ENCODE results near the gene MED13. TPM values are rescaled to one million over a fixed set of nuclear protein-coding genes. Genes with fewer than 3 reads are reported as not detected.

Gene MED13
- total and polyA plus RNA-seq, 9 donors, result 15.9 to 40.6 (median 27.1) TPM

DNA sequence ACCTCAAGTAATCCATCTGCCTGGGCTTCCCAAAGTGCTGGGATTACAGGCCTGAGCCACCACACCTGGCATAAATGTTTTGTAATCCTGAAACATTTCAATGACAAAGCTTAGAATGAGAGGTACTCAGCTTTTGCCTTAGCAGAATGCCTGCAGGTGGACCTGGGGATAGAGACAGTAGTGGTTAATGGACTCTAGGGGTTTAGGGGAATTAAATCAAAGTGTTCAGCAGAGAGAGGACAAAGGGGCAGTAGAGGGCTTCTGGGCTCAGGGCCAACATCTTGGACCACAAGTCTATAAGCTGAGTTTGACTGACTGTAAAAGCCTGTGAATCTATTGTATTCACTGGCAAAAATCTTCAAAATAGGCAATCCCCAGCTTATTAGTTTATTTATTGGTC lies 36.0 kb upstream of the MED13 start:
- DNase-seq, result no peak
- Histone ChIP-seq H3K9me3 (replicated peaks; ENCODE audit: control insufficient read depth, low read depth, low read length) (no peaks in the 10 kb centered on the region), H3K4me3 (ENCODE audit: low read length) (no peak overlapping the region), H3K27ac (ENCODE audit: low read length) (no peak overlapping the region), H3K27me3 (ENCODE audit: control insufficient read depth, insufficient read depth, low read length) (no peaks in the 10 kb centered on the region), H3K36me3 (ENCODE audit: control insufficient read depth, insufficient read depth, low read length) (no peaks in the 10 kb centered on the region), H3K4me1 (ENCODE audit: control insufficient read depth, insufficient read depth, low read length) (no peaks in the 10 kb centered on the region)

DNA sequence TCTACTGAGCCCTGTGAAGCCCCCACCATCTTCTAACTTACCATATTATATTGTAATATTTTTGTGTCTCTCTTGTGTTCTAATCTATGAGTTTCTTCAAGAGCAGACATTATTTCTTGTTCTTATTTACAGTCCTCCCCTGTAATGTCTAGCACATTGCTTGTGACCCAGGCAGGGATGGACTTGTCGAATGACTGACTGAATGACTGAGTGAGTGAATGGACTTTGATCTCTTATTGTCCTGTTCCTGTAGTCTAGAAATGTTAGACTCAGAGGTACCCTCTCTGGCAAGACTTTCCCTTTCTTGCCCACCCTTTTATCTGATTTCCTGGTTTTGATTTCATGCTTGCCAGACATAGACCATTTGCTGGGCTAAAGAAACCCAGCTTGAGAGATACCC lies 35.0 kb upstream of the MED13 start:
- WGBS (ENCODE audit: insufficient coverage), result no CpG with 5 or more reads among the region's 1 CpG
- no peak overlapping the region for H3K4me3 ChIP-seq (ENCODE audit: low read length)
- no peaks in the 10 kb centered on the region for H3K9me3 ChIP-seq (replicated peaks; ENCODE audit: control insufficient read depth, low read depth, low read length)
- no peak for DNase-seq
- H3K27ac ChIP-seq (ENCODE audit: low read length), result no peak overlapping the region
- H3K36me3 ChIP-seq (ENCODE audit: control insufficient read depth, insufficient read depth, low read length), result no peaks in the 10 kb centered on the region
- H3K4me1 ChIP-seq (ENCODE audit: control insufficient read depth, insufficient read depth, low read length), result no peaks in the 10 kb centered on the region
- no peaks in the 10 kb centered on the region for H3K27me3 ChIP-seq (ENCODE audit: control insufficient read depth, insufficient read depth, low read length)

DNA sequence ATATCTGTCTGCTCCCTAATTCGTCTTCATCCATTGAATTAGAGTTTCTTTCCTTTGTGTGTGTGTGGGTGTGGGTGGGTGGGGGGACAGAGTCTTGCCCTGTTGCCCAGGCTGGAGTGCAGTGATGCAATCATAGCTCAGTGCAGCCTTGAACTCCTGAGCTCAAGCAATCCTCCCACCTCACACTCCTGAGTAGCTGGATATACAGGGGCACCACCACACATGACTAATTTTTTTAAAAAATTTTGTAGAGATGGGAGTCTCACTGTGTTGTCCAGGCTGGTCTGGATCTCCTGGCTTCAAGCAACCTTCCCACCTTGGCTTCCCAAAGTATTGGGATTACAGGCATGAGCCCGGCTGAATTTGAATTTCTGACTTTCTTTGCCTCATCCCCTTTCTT lies 34.5 kb upstream of the MED13 start:
- 80% methylated on average over 1 of the region's 2 CpGs for WGBS (ENCODE audit: insufficient coverage)
- Histone ChIP-seq H3K9me3 (replicated peaks; ENCODE audit: control insufficient read depth, low read depth, low read length) (no peaks in the 10 kb centered on the region), H3K27me3 (ENCODE audit: control insufficient read depth, insufficient read depth, low read length) (no peaks in the 10 kb centered on the region), H3K4me3 (ENCODE audit: low read length) (no peak overlapping the region), H3K36me3 (ENCODE audit: control insufficient read depth, insufficient read depth, low read length) (no peaks in the 10 kb centered on the region), H3K27ac (ENCODE audit: low read length) (no peak overlapping the region), H3K4me1 (ENCODE audit: control insufficient read depth, insufficient read depth, low read length) (no peaks in the 10 kb centered on the region)
- no peak for DNase-seq

DNA sequence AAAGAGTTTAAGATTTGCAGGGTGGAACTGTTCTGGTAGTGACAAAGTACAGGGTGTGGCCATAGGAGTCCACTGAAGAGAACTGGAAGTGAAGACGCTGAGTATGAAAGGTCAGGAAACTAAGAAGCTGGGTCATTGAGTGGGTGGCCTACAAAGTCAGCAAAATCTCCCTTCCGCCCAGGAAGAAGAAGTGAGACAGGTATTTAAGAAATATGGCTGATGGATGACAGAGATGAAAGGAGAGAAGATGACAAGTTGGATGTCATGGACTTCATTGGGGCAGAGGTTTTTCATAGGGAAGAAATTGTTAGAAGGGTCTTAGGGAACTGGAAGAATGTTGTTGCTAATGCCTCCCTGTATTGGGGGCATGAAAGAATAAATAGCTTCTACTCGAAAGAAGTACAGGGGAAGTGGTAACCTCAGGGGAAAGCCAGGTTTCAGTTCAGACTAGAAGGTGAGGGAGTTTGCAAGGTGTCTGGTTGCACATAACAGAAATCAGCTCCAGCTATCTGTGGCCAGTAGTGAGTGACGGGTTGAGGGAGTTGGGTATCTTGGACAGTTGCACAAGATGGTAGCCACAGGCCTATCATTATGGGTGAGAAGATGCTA lies 33.6 kb upstream of the MED13 start:
- Histone ChIP-seq H3K36me3 (ENCODE audit: control insufficient read depth, insufficient read depth, low read length) (no peaks in the 10 kb centered on the region), H3K27me3 (ENCODE audit: control insufficient read depth, insufficient read depth, low read length) (no peaks in the 10 kb centered on the region), H3K27ac (ENCODE audit: low read length) (no peak overlapping the region), H3K4me1 (ENCODE audit: control insufficient read depth, insufficient read depth, low read length) (no peaks in the 10 kb centered on the region), H3K9me3 (replicated peaks; ENCODE audit: control insufficient read depth, low read depth, low read length) (no peaks in the 10 kb centered on the region), H3K4me3 (ENCODE audit: low read length) (no peak overlapping the region)
- no peak for DNase-seq
- WGBS (ENCODE audit: insufficient coverage), result 75% methylated on average over 4 of the region's 4 CpGs

DNA sequence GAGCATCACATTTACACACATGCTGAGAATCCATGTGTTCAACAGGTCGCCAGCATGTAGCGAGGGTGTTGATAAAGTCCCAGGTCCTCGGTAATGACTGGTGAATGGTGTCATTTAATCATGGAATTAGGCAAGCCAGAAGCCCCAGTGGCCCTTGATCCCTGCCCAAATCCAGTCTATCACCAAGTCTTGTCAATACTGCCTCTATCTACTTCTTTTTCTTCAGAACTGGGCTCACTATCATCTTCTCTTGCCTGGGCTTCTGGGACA lies 31.3 kb upstream of the MED13 start:
- Histone ChIP-seq H3K27ac (ENCODE audit: low read length) (no peak overlapping the region), H3K36me3 (ENCODE audit: control insufficient read depth, insufficient read depth, low read length) (no peaks in the 10 kb centered on the region), H3K4me1 (ENCODE audit: control insufficient read depth, insufficient read depth, low read length) (no peaks in the 10 kb centered on the region), H3K27me3 (ENCODE audit: control insufficient read depth, insufficient read depth, low read length) (no peaks in the 10 kb centered on the region), H3K4me3 (ENCODE audit: low read length) (no peak overlapping the region), H3K9me3 (replicated peaks; ENCODE audit: control insufficient read depth, low read depth, low read length) (no peaks in the 10 kb centered on the region)
- 100% methylated on average over 2 of the region's 3 CpGs for WGBS (ENCODE audit: insufficient coverage)
- DNase-seq, result no peak

DNA sequence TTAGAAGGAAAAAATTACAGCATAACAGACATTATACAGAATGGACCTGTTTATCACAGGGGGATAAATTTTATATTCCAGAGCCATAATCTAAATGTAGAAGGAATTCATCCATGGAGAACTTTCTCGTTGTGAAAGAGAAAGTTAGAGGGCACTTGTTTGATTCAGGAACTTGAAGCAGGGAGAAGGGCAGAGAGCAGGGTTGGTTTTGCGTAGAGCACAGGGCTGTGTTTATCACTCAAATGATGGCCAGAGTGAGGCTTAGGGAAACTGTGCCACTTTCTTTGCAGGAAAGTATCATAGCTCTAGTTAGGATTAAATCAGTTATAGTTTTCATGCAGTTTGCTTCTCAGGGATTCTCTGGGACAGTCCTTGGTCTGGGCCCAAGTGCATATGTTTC lies 29.1 kb upstream of the MED13 start:
- Histone ChIP-seq H3K27ac (ENCODE audit: low read length) (no peak overlapping the region), H3K36me3 (ENCODE audit: control insufficient read depth, insufficient read depth, low read length) (no peaks in the 10 kb centered on the region), H3K4me3 (ENCODE audit: low read length) (no peak overlapping the region), H3K9me3 (replicated peaks; ENCODE audit: control insufficient read depth, low read depth, low read length) (no peaks in the 10 kb centered on the region), H3K27me3 (ENCODE audit: control insufficient read depth, insufficient read depth, low read length) (no peaks in the 10 kb centered on the region), H3K4me1 (ENCODE audit: control insufficient read depth, insufficient read depth, low read length) (no peaks in the 10 kb centered on the region)
- no peak for DNase-seq
- WGBS (ENCODE audit: insufficient coverage), result 80% methylated on average over 2 of the region's 2 CpGs

DNA sequence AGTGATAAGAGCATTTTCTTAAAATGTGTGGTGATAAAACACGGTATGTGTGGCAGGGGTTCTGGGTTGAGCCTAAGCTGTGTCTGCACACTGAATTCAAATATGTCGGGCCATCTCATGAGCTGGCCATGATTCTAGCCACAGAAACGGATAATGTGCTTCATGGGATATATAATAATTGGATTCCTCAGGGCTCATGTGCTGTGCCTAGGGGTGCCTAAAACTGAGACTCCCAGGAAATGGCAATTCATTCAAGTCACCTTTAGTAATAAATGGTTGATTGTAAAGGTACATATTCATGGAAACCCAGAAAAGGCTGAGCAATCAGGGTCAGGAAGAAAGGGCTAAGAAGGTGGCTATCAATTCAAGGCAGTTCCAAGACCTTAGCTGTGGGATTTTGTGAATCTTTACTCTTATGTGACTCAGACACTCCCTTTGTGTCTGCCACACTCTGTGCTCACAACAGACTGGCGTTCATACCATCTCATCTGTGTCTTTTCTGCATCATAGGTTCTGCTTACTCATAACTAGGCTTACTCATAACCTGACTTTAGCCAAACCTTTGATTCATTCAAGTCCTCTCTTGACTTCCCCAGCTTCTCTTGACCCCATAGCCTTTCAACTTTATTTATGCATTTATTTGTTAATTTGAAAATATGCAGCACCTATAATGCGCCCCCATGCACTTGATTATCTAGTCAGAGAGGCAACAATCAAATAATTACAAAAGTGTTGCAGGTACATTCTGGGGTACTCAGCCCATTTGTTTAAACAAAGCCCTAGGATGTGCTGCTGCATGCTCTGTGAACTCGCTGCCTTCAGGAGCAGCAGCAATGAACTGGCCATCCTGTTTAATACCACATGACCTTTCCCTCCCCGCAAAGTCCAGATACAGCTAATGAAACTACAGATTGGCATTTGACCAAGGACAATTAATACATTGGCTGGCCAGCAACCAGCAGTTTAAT lies 28.4 kb upstream of the MED13 start:
- WGBS (ENCODE audit: insufficient coverage), result 84% methylated on average over 4 of the region's 7 CpGs
- Histone ChIP-seq H3K9me3 (replicated peaks; ENCODE audit: control insufficient read depth, low read depth, low read length) (no peaks in the 10 kb centered on the region), H3K27me3 (ENCODE audit: control insufficient read depth, insufficient read depth, low read length) (no peaks in the 10 kb centered on the region), H3K4me1 (ENCODE audit: control insufficient read depth, insufficient read depth, low read length) (no peaks in the 10 kb centered on the region), H3K27ac (ENCODE audit: low read length) (no peak overlapping the region), H3K4me3 (ENCODE audit: low read length) (no peak overlapping the region), H3K36me3 (ENCODE audit: control insufficient read depth, insufficient read depth, low read length) (no peaks in the 10 kb centered on the region)
- no peak for DNase-seq

DNA sequence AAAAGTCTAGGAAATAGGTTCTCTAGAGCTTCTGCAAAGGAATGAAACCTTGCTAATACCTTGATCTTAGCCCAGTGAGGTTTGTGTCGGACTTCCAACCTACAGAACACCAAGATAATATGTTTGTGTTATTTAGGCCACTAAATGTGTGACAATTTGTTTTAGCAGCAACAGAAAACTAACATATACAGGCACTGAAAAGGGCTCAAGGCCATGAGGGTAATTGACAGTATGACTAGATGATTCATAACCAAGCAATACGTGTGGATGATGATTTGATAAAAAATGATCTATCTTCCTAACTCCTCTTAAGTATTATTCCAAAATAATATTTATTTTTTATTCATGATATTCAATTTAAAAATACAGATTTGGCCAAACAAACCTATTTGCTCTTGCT lies 27.7 kb upstream of the MED13 start:
- no peak overlapping the region for H3K27ac ChIP-seq (ENCODE audit: low read length)
- H3K27me3 ChIP-seq (ENCODE audit: control insufficient read depth, insufficient read depth, low read length), result no peaks in the 10 kb centered on the region
- H3K4me1 ChIP-seq (ENCODE audit: control insufficient read depth, insufficient read depth, low read length), result no peaks in the 10 kb centered on the region
- H3K36me3 ChIP-seq (ENCODE audit: control insufficient read depth, insufficient read depth, low read length), result no peaks in the 10 kb centered on the region
- H3K9me3 ChIP-seq (replicated peaks; ENCODE audit: control insufficient read depth, low read depth, low read length), result no peaks in the 10 kb centered on the region
- no peak for DNase-seq
- H3K4me3 ChIP-seq (ENCODE audit: low read length), result no peak overlapping the region
- no CpG with 5 or more reads among the region's 2 CpGs for WGBS (ENCODE audit: insufficient coverage)

DNA sequence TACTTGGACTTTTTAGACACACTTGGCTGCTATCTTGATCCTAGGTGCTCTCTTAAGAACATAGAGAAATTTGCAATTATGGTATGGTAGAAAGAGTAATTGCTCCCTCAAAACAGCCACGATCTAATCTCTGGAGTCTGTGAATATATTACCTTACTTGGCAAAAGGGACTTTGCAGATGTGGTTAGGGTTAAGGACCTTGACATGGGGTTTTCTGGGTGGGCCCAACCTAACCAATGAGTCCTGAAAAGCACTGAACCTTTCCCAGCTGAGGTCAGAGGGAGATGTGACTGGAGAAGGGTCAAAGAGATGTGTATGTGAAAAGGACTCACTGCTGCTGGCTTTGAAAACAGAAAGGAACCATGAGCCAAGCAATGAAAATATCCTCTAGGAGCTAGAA lies 26.7 kb upstream of the MED13 start:
- no CpG with 5 or more reads among the region's 1 CpG for WGBS (ENCODE audit: insufficient coverage)
- H3K4me3 ChIP-seq (ENCODE audit: low read length), result no peak overlapping the region
- no peaks in the 10 kb centered on the region for H3K9me3 ChIP-seq (replicated peaks; ENCODE audit: control insufficient read depth, low read depth, low read length)
- H3K36me3 ChIP-seq (ENCODE audit: control insufficient read depth, insufficient read depth, low read length), result no peaks in the 10 kb centered on the region
- H3K27ac ChIP-seq (ENCODE audit: low read length), result no peak overlapping the region
- no peak for DNase-seq
- H3K4me1 ChIP-seq (ENCODE audit: control insufficient read depth, insufficient read depth, low read length), result no peaks in the 10 kb centered on the region
- no peaks in the 10 kb centered on the region for H3K27me3 ChIP-seq (ENCODE audit: control insufficient read depth, insufficient read depth, low read length)

DNA sequence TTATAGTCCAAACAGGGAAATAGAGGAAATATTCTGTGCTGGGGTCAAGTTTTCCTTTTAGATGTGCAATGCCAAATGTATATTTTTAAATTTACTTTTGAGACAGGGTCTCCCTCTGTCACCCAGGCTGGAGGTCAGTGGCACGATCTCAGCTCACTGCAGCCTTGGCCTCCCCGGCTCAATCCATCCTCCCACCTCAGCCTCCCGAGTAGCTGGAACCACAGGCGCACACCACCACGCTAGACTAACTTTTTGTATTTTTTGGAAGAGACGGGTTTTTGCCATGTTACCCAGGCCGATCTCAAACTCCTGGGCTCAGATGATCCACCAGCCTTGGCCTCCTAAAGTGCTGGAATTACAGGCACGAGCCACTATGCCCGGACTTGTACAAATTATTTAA lies 25.8 kb upstream of the MED13 start:
- no peak overlapping the region for H3K27ac ChIP-seq (ENCODE audit: low read length)
- WGBS (ENCODE audit: insufficient coverage), result 92% methylated on average over 6 of the region's 9 CpGs
- no peaks in the 10 kb centered on the region for H3K9me3 ChIP-seq (replicated peaks; ENCODE audit: control insufficient read depth, low read depth, low read length)
- H3K36me3 ChIP-seq (ENCODE audit: control insufficient read depth, insufficient read depth, low read length), result no peaks in the 10 kb centered on the region
- H3K4me3 ChIP-seq (ENCODE audit: low read length), result no peak overlapping the region
- H3K27me3 ChIP-seq (ENCODE audit: control insufficient read depth, insufficient read depth, low read length), result no peaks in the 10 kb centered on the region
- no peaks in the 10 kb centered on the region for H3K4me1 ChIP-seq (ENCODE audit: control insufficient read depth, insufficient read depth, low read length)
- no peak for DNase-seq
